GM12878 (cell line): Measurements from ENCODE around the gene SLC4A9. TPM values are rescaled to one million over a fixed set of nuclear protein-coding genes. Genes with fewer than 3 reads are reported as not detected.

Source experiments
- ATAC-seq: fragments of 200-7000 bp; cut with Tn5 transposase; 3 replicates; pipeline ENCODE4 v1.9.1; 2020; ENCODE audit warnings: mild to moderate bottlenecking, moderate library complexity
- BruUV-seq: library from RNA; stranded (reverse); fragments of 400-500 nt; replicated peaks from 2 replicates; lab custom pipeline; 2021; lab: Mats Ljungman, UMichigan
- CTCF ChIA-PET: fragments of 300-600 bp; sonication (Branson Sonifier 250); formaldehyde crosslinking; extraction: SDS; loops from one replicate; lab custom pipeline; 2021; ENCODE audit warnings: inconsistent platforms; lab: Yijun Ruan, JAX
- POLR2A ChIA-PET: fragments of 350-600 bp; formaldehyde crosslinking; extraction: SDS; loops from one replicate; lab custom pipeline; 2021; ENCODE audit warnings: inconsistent platforms; lab: Charles Lee
- RAD21 ChIA-PET: fragments of 300-600 bp; sonication (Branson Sonifier 250); formaldehyde crosslinking; loops from one replicate; lab custom pipeline; 2023; ENCODE audit warnings: antibody characterized with exemption; ENCODE audit not compliant: unreplicated experiment; lab: Charles Lee
- SMC1A ChIA-PET: fragments of 300-600 bp; sonication (Branson Sonifier 250); formaldehyde crosslinking; loops from one replicate; lab custom pipeline; 2023; ENCODE audit not compliant: unreplicated experiment, uncharacterized antibody; lab: Charles Lee
- DNase-seq: peaks from one replicate; pipeline ENCODE4 v3.0.0-alpha.2; 2011; ENCODE audit warnings: low read depth, low spot score
- FAIRE-seq: peaks from 3 replicates; lab custom pipeline; 2011; peaks lifted over from hg19 to GRCh38; lab: Jason Lieb, UNC
- H2AFZ ChIP-seq: 2 replicates; pipeline ENCODE4 v1.6.0; 2011; ENCODE audit warnings: low read depth, low read length, control low read depth; ENCODE audit not compliant: control insufficient read depth
- H3K27ac ChIP-seq: 2 replicates; pipeline ENCODE4 v1.5.1; 2011; ENCODE audit warnings: control low read depth; ENCODE audit not compliant: control insufficient read depth, insufficient read depth
- H3K27me3 ChIP-seq, 2 experiments: replicated peaks in 1 of 2; 2 replicates each; pipeline versions ENCODE4 v1.6.0 to v1.6.1; 2011; ENCODE audit warnings: low read length in 1 of 2; ENCODE audit not compliant: control insufficient read depth in 2 of 2, insufficient read depth in 2 of 2
- H3K36me3 ChIP-seq, 2 experiments: 2 replicates each; pipeline ENCODE4 v1.5.1; 2011; ENCODE audit warnings: low read length in 1 of 2; ENCODE audit not compliant: control insufficient read depth in 2 of 2, insufficient read depth in 2 of 2
- H3K4me1 ChIP-seq: 2 replicates; pipeline ENCODE4 v1.6.1; 2011; ENCODE audit warnings: mild to moderate bottlenecking, low read length, moderate library complexity, mixed read lengths; ENCODE audit not compliant: control insufficient read depth, insufficient read depth
- H3K4me2 ChIP-seq: 2 replicates; pipeline ENCODE4 v1.6.0; 2011; ENCODE audit warnings: control low read depth; ENCODE audit not compliant: control insufficient read depth, insufficient read depth
- H3K4me3 ChIP-seq: fragments of 200-600 bp; sonication (generic); 2 replicates; pipeline ENCODE4 v1.5.1; 2016
- H3K79me2 ChIP-seq: 2 replicates; pipeline ENCODE4 v1.6.0; 2011; ENCODE audit warnings: low read length; ENCODE audit not compliant: control insufficient read depth, insufficient read depth
- H3K9ac ChIP-seq: 2 replicates; pipeline ENCODE4 v1.8.0; 2011; ENCODE audit warnings: low read length, control low read depth, mixed read lengths; ENCODE audit not compliant: control insufficient read depth, insufficient read depth
- H3K9me3 ChIP-seq: replicated peaks from 3 replicates; pipeline ENCODE4 v1.5.1; 2011; ENCODE audit warnings: mild to moderate bottlenecking, low read length; ENCODE audit not compliant: control insufficient read depth, insufficient read depth
- H4K20me1 ChIP-seq: 2 replicates; pipeline ENCODE4 v1.6.0; 2011; ENCODE audit not compliant: control insufficient read depth, insufficient read depth
- E2F4 ChIP-seq: IDR thresholded peaks from 2 replicates; pipeline ENCODE4 v1.6.1; 2012; ENCODE audit warnings: low read depth, low read length, improper control_type of control experiment
- JUND ChIP-seq: IDR thresholded peaks from 2 replicates; pipeline ENCODE4 v1.6.1; 2012; ENCODE audit warnings: low read depth, mild to moderate bottlenecking, low read length, improper control_type of control experiment, moderate library complexity
- MTA3 ChIP-seq: IDR thresholded peaks from 2 replicates; pipeline ENCODE4 v1.6.1; 2012; ENCODE audit warnings: low read length, inconsistent platforms, borderline replicate concordance
- ZNF622 ChIP-seq: fragments of 450-650 bp; IDR thresholded peaks from 2 replicates; pipeline ENCODE4 v1.6.1; 2017; ENCODE audit warnings: mild to moderate bottlenecking, inconsistent platforms
- WGBS: methylation state at CpG from one replicate; pipeline ENCODE4 v1.1.6; 2016; ENCODE audit warnings: low lambda C conversion rate; ENCODE audit not compliant: insufficient replicate concordance, insufficient coverage; ENCODE audit errors: missing lambda C conversion rate; 5-methylcytosine and 5-hydroxymethylcytosine counted together
- in situ Hi-C: fragments of 300-500 bp; cut with MboI; formaldehyde crosslinking; loops from 9 replicates; pipeline ENCODE4 v1.14.3; 2018; ENCODE audit warnings: mixed read lengths
- intact Hi-C: fragments of 100-400 bp; cut with micrococcal nuclease; formaldehyde crosslinking; loops from one replicate; pipeline ENCODE4 v1.14.2; 2022; ENCODE audit not compliant: unreplicated experiment
- polyA plus RNA-seq, 11 experiments: library from polyadenylated mRNA; depleted of rRNA in 4 of 11; unstranded in 6 of 11; stranded (reverse) in 5 of 11; fragments of >200 nt; fragmentation: Nextera tagmentation in 4 of 11; fragmentation: Illumina TruSeq in 1 of 11; extraction: Ambion mirVana in 4 of 11; extraction: Trizol in 1 of 11; gene quantifications; 1 replicate in 1 of 11; 2 replicates in 10 of 11; pipeline versions ENCODE4 v1.2.1 to v1.2.3, GENCODE V29; 2011 to 2016; ENCODE audit warnings: inconsistent platforms in 2 of 11, missing spikeins in 2 of 11, low read depth in 1 of 11
- total RNA-seq, 4 experiments: library from RNA; depleted of rRNA in 3 of 4; stranded (reverse); fragments of >200 nt in 3 of 4; fragmentation: Illumina TruSeq in 1 of 4; extraction: Trizol in 1 of 4; gene quantifications; 2 replicates each; pipeline versions ENCODE4 v1.2.1 to v1.2.3, GENCODE V29; 2013 to 2021

Gene SLC4A9
- total and polyA plus RNA-seq, 10 of the 15 experiments (the other 5 are each of a cell fraction or from before 2014, with no cell fraction given): 0.03 to 0.05 (median 0.05) TPM; not detected in 7

DNA sequence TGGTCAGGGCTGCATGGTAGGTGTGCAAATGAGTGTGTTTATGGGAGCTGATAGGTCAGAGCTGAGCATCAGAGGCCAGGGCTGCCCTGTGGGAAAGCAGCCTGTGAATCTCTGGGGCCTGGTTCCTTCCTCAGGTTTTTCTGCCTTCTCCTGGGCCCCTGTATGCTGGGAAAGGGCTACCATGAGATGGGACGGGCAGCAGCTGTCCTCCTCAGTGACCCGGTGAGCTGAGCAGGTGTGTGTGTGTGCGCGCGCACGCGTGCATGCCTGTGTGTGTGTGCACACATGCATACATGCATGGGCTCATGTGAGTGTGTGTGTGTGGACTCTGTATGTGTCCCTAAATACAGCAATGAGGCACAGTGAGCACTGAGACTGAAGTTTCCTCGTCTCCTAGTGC, 2.3 kb downstream of the SLC4A9 start:
- no peaks in the 10 kb centered on the region for H3K79me2 ChIP-seq
- H3K9me3 ChIP-seq: no peaks in the 10 kb centered on the region
- ChIA-PET SMC1A (interaction anchor here (1.5 kb wide), 1 partner anchor 116 kb away, joined by 3 read pairs; no protein-coding TSS in a partner anchor), POLR2A (no interaction called here), CTCF (interaction anchor here (0.6 to 4.4 kb wide), 6 partner anchors 10 to 359 kb away, joined by 3 to 25 read pairs (median 12); no protein-coding TSS in a partner anchor), RAD21 (interaction anchor here (4.9 kb wide), 1 partner anchor 358 kb away, joined by 34 read pairs; no protein-coding TSS in a partner anchor)
- WGBS: 73% methylated on average over 8 of the region's 8 CpGs
- no peaks in the 10 kb centered on the region for H3K27me3 ChIP-seq
- H3K9ac ChIP-seq: no peak overlapping the region
- TF ChIP-seq MTA3 (no peak), ZNF622 (no peak), E2F4 (no peak), JUND (no peak)
- DNase-seq (no peak), FAIRE-seq (no peak), ATAC-seq (no peak)
- H3K4me3 ChIP-seq: no peak overlapping the region
- H4K20me1 ChIP-seq: no peaks in the 10 kb centered on the region
- in situ Hi-C loops: loop anchor here (5.0 kb wide), 2 partner anchors 120 to 355 kb away; no protein-coding TSS in a partner anchor
- no peak overlapping the region for H3K27ac ChIP-seq
- H3K4me2 ChIP-seq: no peak overlapping the region
- intact Hi-C loops: loop anchor here (2.0 kb wide), 1 partner anchor 358 kb away; no protein-coding TSS in a partner anchor
- H3K36me3 ChIP-seq: no peaks in the 10 kb centered on the region
- no TSS peak for BruUV-seq
- H2AFZ ChIP-seq: no peak overlapping the region
- peaks cover 5% of the 10 kb centered on the region for H3K4me1 ChIP-seq
